Brain pericyte (primary cell): ENCODE data around the gene SMYD4.
"Not testable (repeated sequence)": the region's sequence is repeated elsewhere in the genome, so short reads cannot be mapped to it uniquely, and the experiment has no call there.

ENCODE experiments used
- DNase-seq: peaks from one replicate; pipeline ENCODE4 v3.0.0-alpha.2; 2012; ENCODE audit warnings: low read depth, low spot score

SMYD4 gene

DNA sequence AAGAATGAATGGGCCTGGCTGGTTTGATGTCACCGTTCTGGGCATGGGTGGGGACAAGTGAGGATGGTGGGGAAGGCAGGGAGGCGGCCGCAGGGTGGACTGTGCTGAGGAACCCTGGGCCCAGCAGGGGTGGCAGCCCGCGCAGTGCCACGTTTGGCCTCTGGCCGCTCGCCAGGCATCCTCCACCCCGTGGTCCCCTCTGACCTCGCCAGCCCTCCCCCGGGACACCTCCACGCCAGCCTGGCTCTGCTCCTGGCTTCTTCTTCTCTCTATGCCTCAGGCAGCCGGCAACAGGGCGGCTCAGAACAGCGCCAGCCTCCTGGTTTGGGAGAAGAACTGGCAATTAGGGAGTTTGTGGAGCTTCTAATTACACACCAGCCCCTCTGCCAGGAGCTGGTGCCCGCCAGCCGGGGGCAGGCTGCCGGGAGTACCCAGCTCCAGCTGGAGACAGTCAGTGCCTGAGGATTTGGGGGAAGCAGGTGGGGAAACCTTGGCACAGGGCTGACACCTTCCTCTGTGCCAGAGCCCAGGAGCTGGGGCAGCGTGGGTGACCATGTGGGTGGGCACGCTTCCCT lies 74.4 kb downstream of the SMYD4 start:
- DNase-seq = no peak

- DNase-seq = no peak
Observed at GRCh38 chr17:1754430-1755112, 75.1 kb downstream of the SMYD4 start.

GRCh38 chr17:1753767-1754429 lies 75.8 kb downstream of the SMYD4 start:
- no peak for DNase-seq

DNA sequence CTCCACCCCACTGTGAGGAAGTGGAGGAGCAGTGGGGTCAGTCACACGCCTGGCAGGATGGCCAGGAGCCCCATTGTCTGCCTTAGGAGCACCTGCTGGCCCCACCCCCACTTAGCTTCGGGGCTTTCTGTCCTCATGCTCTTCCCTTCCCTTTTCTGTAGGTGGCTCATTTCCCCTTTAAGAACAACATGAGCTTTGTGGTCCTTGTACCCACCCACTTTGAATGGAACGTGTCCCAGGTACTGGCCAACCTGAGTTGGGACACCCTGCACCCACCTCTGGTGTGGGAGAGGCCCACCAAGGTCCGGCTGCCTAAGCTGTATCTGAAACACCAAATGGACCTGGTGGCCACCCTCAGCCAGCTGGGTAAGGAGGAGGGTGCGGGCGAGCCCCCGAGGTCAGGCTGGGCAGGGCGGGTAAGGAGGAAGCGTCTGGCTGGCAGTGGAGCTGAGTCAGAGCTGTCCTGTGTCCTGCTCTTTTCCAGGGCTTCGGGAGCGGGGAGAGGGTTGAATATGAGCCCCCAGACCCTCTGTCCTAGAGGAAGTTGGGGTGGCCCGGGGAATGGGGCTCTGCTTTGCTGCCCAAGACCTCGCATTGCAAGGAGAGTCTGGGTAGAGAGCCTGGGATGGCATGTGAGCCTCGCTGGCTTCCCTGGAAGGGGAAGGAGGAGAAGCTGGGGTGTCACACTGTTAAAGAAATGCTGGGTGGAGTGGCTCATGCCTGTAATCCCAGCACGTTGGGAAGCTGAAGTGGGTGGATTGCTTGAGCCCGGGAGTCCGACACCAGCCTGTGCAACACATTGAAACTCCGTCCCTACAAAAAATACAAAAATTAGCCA lies 77.1 kb downstream of the SMYD4 start:
- DNase-seq = no peak

GRCh38 chr17:1750628-1751027 lies 79.1 kb downstream of the SMYD4 start:
- no peak for DNase-seq

GRCh38 chr17:1746975-1747543 lies 82.6 kb downstream of the SMYD4 start:
- no peak for DNase-seq

DNA sequence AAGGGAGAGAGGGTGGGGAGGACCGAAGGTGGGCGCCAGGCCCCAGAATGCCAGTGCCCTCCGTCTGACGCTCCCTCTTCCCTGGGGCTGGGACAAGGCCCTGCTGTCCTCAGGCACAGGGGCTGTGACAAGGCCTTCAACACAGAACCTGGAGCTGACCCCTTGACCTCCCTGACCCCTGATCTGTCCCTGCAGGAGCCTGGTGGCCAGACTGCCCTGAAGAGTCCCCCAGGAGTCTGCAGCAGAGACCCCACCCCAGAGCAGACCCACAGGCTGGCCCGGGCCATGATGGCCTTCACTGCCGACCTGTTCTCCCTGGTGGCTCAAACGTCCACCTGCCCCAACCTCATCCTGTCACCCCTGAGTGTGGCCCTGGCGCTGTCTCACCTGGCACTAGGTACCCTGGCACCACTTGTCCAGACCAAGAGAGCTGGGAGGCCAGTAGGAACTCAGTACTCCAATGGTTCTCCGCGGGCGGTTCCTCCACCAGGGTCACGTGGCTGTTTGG lies 84.1 kb downstream of the SMYD4 start:
- DNase-seq = no peak

DNA sequence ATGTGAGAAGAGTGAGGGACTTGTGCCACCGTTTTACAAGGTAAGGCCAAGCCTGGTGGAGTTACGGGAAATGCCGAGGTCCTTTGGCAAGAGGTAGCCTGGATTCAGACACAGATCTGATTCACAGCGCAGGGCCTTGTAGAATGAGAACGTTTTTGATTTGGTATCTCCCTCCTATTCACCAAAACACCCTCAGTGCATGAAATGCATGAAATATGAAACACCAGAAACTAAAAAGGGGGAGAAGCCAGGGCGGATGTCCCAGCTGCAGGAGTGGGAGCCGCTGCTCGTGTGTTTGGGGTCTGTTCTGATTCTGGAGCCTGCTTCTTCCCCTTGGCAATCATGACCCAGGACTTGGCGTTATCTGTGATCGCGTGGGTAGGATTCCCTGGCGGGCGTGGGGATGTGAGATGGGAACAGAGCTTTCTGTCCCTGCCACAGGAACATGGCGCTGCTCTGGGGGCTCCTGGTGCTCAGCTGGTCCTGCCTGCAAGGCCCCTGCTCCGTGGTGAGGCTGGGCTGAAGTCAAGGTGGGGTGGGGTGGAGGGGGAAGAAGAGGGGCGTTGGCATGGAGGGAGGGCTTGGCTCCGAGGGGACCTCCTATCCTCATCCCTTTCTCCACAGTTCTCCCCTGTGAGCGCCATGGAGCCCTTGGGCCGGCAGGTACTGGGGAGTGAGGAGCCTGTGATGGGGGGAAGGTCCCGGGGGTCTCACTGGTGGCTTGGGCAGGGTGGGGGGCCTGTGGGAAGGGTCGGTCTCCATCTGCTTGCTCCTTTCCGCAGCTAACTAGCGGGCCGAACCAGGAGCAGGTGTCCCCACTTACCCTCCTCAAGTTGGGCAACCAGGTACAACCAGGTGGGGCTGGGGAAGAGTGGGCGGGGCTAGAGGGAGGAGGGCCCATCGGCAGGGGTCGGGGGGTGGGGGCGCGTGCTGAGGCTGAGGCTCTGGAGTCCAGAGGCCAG lies 84.9 kb downstream of the SMYD4 start:
- DNase-seq = no peak

DNA sequence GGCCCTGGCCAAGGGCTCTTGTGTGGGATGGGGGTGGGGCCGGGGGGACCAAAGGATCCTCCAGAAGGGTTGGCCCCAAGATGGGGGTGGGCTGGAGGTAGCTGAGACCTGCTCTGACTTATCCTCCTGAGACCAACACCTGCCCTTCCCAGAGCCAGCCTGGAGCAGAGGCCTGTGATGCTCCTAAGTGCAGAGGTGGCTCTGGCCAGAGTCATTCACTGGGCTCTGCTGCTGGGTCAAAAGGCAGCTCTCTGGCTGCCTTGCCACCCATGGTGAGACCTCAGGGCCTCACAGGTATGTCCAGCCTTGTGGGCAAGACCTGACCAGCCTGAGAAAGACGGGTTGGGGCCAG lies 86.6 kb downstream of the SMYD4 start:
- DNase-seq = no peak

DNA sequence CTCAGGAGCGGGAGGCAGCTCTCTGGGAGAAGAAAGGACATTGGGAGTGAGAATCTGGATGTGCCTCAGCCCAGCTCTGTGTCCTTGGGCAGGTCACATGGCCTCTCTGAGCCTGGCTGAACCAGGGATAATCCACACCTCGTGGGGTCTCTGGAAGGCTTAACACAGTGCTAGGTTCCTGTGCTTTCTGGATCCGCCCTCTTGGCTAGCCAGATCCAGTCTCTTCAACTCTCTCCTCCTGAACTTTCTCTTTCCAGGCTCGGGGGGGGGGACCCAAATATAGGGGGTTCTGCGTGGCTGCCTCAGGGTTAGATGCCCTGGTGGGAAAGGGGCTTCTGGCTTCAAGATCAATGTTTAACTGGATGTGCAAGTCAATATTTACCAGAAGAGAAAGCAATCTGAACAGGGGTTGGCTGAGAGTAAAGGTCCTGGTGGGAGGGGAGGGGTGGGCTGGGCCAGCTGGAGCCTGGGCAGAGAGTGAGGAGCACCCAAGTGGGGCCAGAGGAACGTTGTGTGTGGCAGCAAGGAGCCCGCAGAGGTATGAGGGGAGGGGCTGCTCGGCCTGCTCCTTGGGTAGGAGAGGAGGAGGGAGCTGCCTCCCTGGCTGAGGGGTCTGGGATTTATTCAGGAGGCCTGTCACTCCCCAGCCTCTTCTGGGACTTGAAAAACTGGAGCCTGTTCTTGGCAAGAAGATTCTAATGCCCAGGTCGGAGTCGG lies 87.2 kb downstream of the SMYD4 start, which contains the start of gene SERPINF2:
Gene SERPINF2 (plus strand): TSS at position 501 of the 717 bp plus-strand sequence. CDS start 2,125 bp downstream, outside the sequence.
- no peak for DNase-seq

DNA sequence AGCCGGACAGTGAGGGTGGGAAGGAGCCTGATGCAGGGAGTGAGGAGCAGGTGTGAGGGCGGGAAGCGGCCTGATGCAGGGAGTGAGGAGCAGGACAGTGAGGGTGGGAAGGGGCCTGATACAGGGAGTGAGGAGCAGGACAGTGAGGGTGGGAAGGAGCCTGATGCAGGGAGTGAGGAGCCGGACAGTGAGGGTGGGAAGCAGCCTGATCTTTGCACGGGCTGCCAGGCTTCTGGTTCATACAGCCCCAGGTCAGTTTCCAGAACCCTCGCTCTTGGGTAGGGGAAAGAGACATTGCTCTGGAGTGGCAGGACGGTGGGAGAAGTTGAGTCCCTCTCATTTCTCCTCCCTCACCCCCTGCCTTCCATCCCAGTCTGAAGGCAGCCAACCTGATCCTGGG lies 87.8 kb downstream of the SMYD4 start:
- not testable (repeated sequence) for DNase-seq

DNA sequence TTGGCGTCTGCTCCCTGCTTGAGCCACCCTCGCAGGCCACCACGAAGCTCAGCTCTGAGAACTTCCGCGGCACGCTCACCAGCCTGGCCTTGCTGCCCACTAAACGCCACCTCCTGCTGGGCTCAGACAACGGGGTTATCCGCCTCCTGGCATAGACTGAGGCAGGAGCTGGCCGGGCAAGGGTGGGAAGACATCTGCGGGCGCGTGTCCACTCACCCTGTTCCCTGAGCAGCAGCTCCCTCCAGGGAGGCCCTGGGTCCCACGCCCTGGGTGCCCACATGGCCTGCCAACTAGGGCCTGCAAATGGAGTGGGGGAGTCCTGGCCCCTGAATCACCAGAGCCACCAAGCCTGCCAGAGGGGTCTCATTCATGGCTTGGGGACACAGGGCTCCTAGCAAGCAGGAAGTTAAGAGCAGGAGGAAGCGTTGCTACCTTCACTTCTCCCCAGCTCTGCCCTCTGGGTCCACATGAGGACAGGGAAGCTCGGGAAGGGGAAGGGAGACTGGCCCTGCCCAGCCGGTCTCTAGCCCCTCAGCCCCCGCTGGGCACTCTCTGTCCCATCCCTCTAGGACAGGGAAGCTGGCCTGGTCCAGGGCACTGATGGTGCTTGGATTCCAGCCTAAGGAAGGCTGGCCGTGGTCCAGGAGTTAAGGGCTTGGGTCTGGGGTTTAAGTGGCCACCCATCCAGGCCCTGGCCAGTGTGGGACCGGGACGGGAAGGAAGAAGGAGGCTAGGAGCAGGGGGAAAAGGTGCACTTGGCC lies 92.0 kb downstream of the SMYD4 start:
- no peak for DNase-seq

GRCh38 chr17:1736348-1737281 lies 93.1 kb downstream of the SMYD4 start:
- no peak for DNase-seq

- no peak for DNase-seq
Observed at GRCh38 chr17:1735834-1736347, 93.8 kb downstream of the SMYD4 start.

DNA sequence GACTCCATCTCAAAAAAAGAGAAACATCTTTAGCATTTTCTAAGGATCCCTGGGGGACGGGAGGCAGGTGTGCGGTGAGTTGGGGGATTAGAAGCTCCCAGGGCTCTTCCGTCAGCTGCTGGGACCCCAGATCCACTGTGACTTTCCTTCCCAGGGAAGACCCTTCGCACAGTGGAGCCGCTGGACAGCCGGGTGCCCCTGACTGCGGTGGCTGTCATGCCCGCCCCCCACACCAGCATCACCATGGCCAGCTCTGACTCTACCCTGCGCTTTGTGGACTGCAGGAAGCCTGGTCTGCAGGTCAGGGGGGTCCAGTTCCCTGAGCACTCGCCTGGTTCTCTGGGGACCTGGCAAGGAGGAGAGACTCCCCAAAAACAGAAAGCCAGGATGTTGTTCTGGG lies 94.3 kb downstream of the SMYD4 start:
- no peak for DNase-seq

DNA sequence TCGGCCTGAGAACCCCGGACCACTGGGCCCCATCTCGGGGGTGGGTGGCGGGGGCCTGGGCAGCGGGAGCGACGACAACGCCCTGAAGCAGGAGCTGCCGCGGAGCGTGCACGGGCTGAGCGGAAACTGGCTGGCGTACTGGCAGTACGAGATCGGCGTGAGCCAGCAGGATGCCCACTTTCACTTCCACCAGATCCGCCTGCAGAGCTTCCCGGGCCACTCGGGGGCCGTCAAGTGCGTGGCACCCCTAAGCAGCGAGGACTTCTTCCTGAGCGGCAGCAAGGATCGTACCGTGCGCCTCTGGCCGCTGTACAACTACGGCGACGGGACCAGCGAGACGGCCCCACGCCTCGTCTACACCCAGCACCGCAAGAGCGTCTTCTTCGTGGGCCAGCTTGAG lies 95.9 kb downstream of the SMYD4 start:
- DNase-seq = no peak

DNA sequence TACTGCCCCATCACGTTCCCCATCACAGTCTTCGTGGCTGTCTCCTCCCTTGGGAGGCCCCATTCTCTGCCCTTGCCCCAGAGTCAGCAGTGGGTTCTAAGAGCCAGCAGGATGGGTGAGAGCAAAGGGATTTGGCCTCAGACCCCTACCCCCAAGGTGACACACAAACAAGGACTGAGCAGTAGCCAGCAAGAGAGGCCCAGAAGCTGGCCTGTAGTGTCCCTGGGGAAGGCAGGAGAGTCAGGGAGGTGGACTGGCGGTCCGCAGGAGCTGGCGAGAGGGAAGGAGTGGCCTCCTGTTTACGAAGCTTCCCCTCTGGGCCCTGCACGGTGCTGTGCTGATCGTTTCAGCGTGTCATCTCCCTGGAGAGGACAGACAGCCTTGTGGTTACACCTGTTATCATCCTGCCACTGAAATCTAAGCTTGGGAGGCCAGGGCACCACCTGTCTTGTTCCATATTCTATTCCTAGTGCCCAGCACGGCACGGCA lies 96.8 kb downstream of the SMYD4 start:
- no peak for DNase-seq
